ENCODE measurements around the gene LIN9.

Gene LIN9

DNA sequence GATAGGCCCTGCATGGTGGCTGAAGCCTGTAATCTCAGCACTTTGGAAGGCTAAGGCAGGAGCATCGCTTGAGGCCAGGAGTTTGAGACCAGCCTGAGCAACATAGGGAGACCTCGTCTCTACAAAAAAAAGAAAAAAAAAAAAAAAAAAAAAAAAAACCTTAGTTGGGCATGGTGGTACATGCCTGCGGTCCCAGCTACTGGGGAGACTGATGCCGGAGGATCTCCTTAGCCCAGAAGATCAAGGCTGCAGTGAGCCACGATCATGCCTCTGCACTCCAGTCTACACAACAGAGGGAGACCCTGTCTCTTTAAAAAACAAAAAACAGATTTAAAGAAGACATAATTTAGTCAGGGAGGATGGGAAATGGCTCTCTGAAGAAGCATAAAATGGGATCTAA is 3.8 kb downstream of the LIN9 start:
- DNase-seq (ENCODE audit: low read depth, low spot score), result no peak
- WGBS (ENCODE audit: insufficient coverage, insufficient read length), result no CpG with 5 or more reads among the region's 5 CpGs

DNA sequence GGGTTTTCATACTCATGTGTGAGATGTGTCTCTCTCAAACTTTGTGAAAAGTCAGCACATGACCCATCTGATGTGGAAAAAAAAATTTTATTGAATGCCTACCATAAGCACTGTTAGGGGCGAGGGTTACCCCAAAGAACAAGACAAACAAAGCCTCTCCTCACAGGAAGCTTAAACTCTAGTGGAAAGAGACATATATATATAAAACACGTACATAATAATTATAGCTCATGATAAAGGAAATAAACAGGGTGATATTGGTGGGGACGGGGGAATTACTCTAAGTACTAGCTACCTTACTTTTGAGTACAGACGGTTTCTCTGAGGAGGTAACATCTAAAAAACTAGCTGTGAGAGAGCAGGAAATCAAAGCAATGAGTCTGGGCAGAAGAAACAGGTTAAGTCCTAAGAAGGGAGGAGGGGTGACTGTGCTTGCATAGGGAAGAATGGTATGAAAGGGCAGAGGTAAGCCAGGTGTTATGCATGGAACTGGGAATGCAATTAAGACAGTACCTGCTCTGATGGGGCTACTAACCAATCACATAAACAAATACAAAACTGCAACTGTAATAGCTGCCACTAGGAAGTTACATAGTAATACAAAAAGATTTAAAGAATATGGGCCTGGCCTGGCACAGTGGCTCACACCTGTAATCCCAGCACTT is 4.5 kb downstream of the LIN9 start:
- Histone ChIP-seq H3K27me3 (ENCODE audit: control insufficient read depth, insufficient read depth, low read length) (no peaks in the 10 kb centered on the region), H3K9me3 (ENCODE audit: control insufficient read depth, insufficient read depth, low read length) (no peaks in the 10 kb centered on the region), H3K36me3 (ENCODE audit: control insufficient read depth, insufficient read depth, low read length) (no peaks in the 10 kb centered on the region), H3K27ac (ENCODE audit: low read length) (no peak overlapping the region), H3K4me1 (ENCODE audit: control insufficient read depth, insufficient read depth, low read length) (0 out of 2 replicates have a peak, but pooled peaks cover 2% of the 10 kb centered on the region), H3K4me3 (ENCODE audit: low read length) (no peak overlapping the region)
- no peak for DNase-seq (ENCODE audit: low read depth, low spot score)
- WGBS (ENCODE audit: insufficient coverage, insufficient read length), result no CpG with 5 or more reads among the region's 4 CpGs

More for the DNA sequence above, 3.8 kb downstream of the LIN9 start:
- Histone ChIP-seq H3K4me3 (ENCODE audit: low read length) (no peak overlapping the region), H3K27ac (ENCODE audit: low read length) (no peak overlapping the region), H3K36me3 (ENCODE audit: control insufficient read depth, insufficient read depth, low read length) (no peaks in the 10 kb centered on the region), H3K4me1 (ENCODE audit: control insufficient read depth, insufficient read depth, low read length) (0 out of 2 replicates have a peak, but pooled peaks cover 2% of the 10 kb centered on the region), H3K9me3 (ENCODE audit: control insufficient read depth, insufficient read depth, low read length) (no peaks in the 10 kb centered on the region), H3K27me3 (ENCODE audit: control insufficient read depth, insufficient read depth, low read length) (no peaks in the 10 kb centered on the region)

DNA sequence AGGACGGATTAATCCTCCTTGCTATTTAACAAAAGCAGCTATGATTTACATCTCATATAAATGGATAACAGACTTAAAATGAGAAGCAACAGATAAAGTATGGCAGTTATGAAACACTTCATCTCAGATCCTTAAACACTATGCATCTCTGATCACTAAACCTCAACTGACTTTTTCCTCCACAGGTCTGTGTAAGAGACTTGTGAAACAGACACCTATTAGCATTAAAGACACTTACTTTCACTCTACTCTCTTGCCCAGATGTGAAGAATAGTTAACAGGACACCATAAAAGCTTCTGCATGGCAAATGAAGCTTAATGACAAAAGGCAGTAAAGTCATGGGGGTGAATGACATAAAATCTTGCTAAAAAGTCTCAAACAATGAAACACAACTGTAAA is 6.2 kb downstream of the LIN9 start:
- Histone ChIP-seq H3K9me3 (ENCODE audit: control insufficient read depth, insufficient read depth, low read length) (no peaks in the 10 kb centered on the region), H3K36me3 (ENCODE audit: control insufficient read depth, insufficient read depth, low read length) (peaks cover 3% of the 10 kb centered on the region), H3K27ac (ENCODE audit: low read length) (no peak overlapping the region), H3K4me3 (ENCODE audit: low read length) (no peak overlapping the region), H3K27me3 (ENCODE audit: control insufficient read depth, insufficient read depth, low read length) (no peaks in the 10 kb centered on the region), H3K4me1 (ENCODE audit: control insufficient read depth, insufficient read depth, low read length) (0 out of 2 replicates have a peak, but pooled peaks cover 2% of the 10 kb centered on the region)
- no CpG with 5 or more reads among the region's 1 CpG for WGBS (ENCODE audit: insufficient coverage, insufficient read length)
- no peak for DNase-seq (ENCODE audit: low read depth, low spot score)

DNA sequence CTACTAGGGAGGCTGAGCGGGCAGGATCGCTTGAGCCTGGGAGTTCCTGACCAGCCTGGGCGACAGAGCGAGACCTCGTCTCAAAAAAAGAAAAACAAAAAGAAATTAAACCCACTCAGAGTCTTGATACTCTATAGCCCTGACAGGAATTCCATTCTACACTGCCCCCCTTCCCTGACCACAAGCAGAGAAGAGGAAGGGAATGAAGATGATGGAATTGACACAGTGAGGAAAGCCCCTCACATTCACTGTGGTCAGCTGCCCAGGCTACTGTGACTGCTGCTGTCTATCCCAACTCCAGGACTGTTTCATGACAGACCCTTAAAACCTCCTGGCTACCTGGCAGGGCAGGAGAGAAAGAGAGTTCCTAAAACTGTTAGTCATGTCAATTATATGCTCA is 12.1 kb downstream of the LIN9 start:
- H3K36me3 ChIP-seq (ENCODE audit: control insufficient read depth, insufficient read depth, low read length), result peaks cover 6% of the 10 kb centered on the region
- WGBS (ENCODE audit: insufficient coverage, insufficient read length), result no CpG with 5 or more reads among the region's 5 CpGs
- no peaks in the 10 kb centered on the region for H3K4me1 ChIP-seq (ENCODE audit: control insufficient read depth, insufficient read depth, low read length)
- DNase-seq (ENCODE audit: low read depth, low spot score), result no peak
- no peak overlapping the region for H3K4me3 ChIP-seq (ENCODE audit: low read length)
- H3K27ac ChIP-seq (ENCODE audit: low read length), result no peak overlapping the region
- H3K9me3 ChIP-seq (ENCODE audit: control insufficient read depth, insufficient read depth, low read length), result no peaks in the 10 kb centered on the region
- H3K27me3 ChIP-seq (ENCODE audit: control insufficient read depth, insufficient read depth, low read length), result no peaks in the 10 kb centered on the region

DNA sequence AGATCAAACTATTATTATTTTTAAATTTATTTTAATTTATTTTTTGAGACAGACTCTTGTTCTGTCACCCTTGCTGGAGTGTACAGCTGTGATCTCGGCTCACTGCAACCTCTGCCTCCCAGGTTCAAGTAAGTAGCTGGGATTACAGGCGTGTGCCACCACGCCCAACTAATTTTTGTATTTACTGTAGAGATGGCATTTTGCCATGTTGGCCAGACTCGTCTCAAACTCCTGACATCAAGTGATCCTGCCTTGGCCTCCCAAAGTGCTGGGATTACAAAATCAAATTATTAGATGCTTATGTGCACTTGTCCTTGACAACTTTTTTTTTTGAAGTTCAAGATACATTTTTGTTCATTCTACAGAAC is 15.4 kb downstream of the LIN9 start:
- Histone ChIP-seq H3K27ac (ENCODE audit: low read length) (no peak overlapping the region), H3K4me3 (ENCODE audit: low read length) (no peak overlapping the region), H3K4me1 (ENCODE audit: control insufficient read depth, insufficient read depth, low read length) (no peaks in the 10 kb centered on the region), H3K27me3 (ENCODE audit: control insufficient read depth, insufficient read depth, low read length) (no peaks in the 10 kb centered on the region), H3K9me3 (ENCODE audit: control insufficient read depth, insufficient read depth, low read length) (no peaks in the 10 kb centered on the region), H3K36me3 (ENCODE audit: control insufficient read depth, insufficient read depth, low read length) (peaks cover 4% of the 10 kb centered on the region)
- WGBS (ENCODE audit: insufficient coverage, insufficient read length), result no CpG with 5 or more reads among the region's 4 CpGs
- DNase-seq (ENCODE audit: low read depth, low spot score), result no peak

DNA sequence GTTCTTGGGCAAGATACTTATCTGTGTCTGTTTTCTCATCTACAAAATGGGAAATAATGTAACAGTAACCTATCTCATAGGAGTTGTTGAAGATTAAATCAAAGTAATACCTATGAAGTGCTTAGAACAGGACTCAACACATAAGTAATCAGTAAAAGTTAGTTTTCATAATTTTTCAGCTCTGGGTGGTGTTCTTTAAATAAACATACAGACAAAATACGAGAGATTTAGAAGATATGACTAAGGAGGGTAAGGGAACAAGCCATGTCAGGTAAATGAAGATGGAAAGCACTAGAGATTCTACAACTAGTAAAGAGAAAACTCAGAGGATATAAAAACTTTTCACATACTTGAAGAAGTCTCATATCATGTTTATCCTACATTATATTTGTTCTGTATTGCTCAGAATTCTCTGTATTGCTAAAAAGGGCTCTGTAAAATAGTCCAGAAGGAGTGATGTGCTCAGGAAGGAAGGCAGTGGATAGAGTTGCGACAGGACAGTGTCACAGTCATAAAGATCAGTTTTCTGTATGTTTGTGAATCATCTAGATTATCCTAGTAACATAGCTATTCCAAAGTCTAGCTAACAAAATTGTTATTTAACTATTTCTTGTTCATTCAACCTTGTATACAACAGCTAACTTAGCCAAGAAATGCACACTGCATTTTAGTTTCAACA is 16.0 kb downstream of the LIN9 start:
- Histone ChIP-seq H3K27me3 (ENCODE audit: control insufficient read depth, insufficient read depth, low read length) (no peaks in the 10 kb centered on the region), H3K36me3 (ENCODE audit: control insufficient read depth, insufficient read depth, low read length) (peaks cover 3% of the 10 kb centered on the region; the same call in 1 of the 2 replicates)
- no CpG with 5 or more reads among the region's 2 CpGs for WGBS (ENCODE audit: insufficient coverage, insufficient read length)

DNA sequence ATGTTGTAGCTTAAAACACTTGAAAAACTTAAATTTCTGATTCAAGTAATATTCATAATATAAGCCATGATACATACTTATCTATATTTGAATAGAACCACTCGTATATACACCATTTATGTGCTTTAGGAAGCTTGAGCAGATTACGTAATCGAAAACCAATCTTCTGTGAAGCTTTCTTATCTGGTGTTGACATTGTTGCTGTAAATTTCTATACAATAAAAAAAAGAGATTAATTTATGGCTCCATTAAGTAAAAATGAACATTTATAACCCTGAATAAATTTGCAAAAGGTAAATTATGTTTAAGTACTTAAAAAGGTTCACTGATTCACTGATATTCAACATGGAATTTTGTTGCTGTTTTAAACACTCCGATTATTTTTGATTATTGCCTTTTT is 21.4 kb downstream of the LIN9 start:
- DNase-seq (ENCODE audit: low read depth, low spot score), result no peak
- Histone ChIP-seq H3K4me1 (ENCODE audit: control insufficient read depth, insufficient read depth, low read length) (no peaks in the 10 kb centered on the region), H3K27me3 (ENCODE audit: control insufficient read depth, insufficient read depth, low read length) (no peaks in the 10 kb centered on the region), H3K4me3 (ENCODE audit: low read length) (no peak overlapping the region), H3K36me3 (ENCODE audit: control insufficient read depth, insufficient read depth, low read length) (0 out of 2 replicates have a peak, but pooled peaks cover 2% of the 10 kb centered on the region), H3K9me3 (ENCODE audit: control insufficient read depth, insufficient read depth, low read length) (no peaks in the 10 kb centered on the region), H3K27ac (ENCODE audit: low read length) (no peak overlapping the region)
- no CpG with 5 or more reads among the region's 4 CpGs for WGBS (ENCODE audit: insufficient coverage, insufficient read length)

More for the DNA sequence above, 16.0 kb downstream of the LIN9 start:
- DNase-seq (ENCODE audit: low read depth, low spot score), result no peak
- H3K4me1 ChIP-seq (ENCODE audit: control insufficient read depth, insufficient read depth, low read length), result no peaks in the 10 kb centered on the region
- no peaks in the 10 kb centered on the region for H3K9me3 ChIP-seq (ENCODE audit: control insufficient read depth, insufficient read depth, low read length)
- no peak overlapping the region for H3K4me3 ChIP-seq (ENCODE audit: low read length)
- no peak overlapping the region for H3K27ac ChIP-seq (ENCODE audit: low read length)

DNA sequence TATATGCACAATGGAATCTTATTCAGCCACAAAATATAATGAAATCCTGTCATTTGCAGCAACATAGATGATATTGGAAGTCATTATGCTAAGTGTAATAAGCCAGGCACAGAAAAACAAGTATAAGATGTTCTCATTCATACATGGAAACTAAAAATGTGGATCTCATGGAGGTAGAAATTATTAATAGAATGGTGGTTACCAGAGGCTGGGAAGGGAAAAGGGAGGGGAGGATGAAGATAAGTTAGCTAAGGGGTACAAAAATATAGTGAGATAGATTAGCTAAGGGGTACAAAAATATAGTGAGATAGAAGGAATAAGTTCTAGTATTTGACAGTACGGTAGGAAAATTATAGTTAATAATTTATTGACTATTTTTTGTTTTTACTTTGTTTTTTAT is 27.9 kb downstream of the LIN9 start:
- no peak overlapping the region for H3K27ac ChIP-seq (ENCODE audit: low read length)
- no peaks in the 10 kb centered on the region for H3K27me3 ChIP-seq (ENCODE audit: control insufficient read depth, insufficient read depth, low read length)
- DNase-seq (ENCODE audit: low read depth, low spot score), result no peak
- 100% methylated on average over 1 of the region's 1 CpG for WGBS (ENCODE audit: insufficient coverage, insufficient read length)
- H3K9me3 ChIP-seq (ENCODE audit: control insufficient read depth, insufficient read depth, low read length), result no peaks in the 10 kb centered on the region
- H3K4me3 ChIP-seq (ENCODE audit: low read length), result no peak overlapping the region
- H3K36me3 ChIP-seq (ENCODE audit: control insufficient read depth, insufficient read depth, low read length), result no peaks in the 10 kb centered on the region
- H3K4me1 ChIP-seq (ENCODE audit: control insufficient read depth, insufficient read depth, low read length), result no peaks in the 10 kb centered on the region

DNA sequence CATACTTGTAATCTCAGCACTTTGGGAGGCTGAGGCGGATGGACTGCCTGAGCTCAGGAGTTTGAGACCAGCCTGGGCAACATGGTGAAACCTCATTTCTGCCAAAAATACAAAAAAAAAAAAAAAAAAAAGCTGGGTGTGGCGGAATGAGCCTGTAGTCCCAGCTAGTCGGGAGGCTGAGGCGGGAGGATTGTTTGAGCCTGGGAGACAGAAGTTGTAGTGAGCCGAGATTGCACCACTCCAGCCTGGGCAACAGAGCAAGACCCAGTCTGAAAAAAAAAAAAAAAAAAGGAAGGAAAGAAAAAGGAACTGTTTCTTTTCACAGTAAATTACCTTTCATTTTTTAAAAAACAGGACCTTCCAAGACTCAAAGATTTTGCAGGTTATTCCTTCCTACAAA is 29.5 kb downstream of the LIN9 start:
- H3K4me3 ChIP-seq (ENCODE audit: low read length), result no peak overlapping the region
- no peaks in the 10 kb centered on the region for H3K36me3 ChIP-seq (ENCODE audit: control insufficient read depth, insufficient read depth, low read length)
- H3K4me1 ChIP-seq (ENCODE audit: control insufficient read depth, insufficient read depth, low read length), result no peaks in the 10 kb centered on the region
- H3K27ac ChIP-seq (ENCODE audit: low read length), result no peak overlapping the region
- no peak for DNase-seq (ENCODE audit: low read depth, low spot score)
- WGBS (ENCODE audit: insufficient coverage, insufficient read length), result no CpG with 5 or more reads among the region's 5 CpGs
- no peaks in the 10 kb centered on the region for H3K27me3 ChIP-seq (ENCODE audit: control insufficient read depth, insufficient read depth, low read length)
- H3K9me3 ChIP-seq (ENCODE audit: control insufficient read depth, insufficient read depth, low read length), result no peaks in the 10 kb centered on the region

DNA sequence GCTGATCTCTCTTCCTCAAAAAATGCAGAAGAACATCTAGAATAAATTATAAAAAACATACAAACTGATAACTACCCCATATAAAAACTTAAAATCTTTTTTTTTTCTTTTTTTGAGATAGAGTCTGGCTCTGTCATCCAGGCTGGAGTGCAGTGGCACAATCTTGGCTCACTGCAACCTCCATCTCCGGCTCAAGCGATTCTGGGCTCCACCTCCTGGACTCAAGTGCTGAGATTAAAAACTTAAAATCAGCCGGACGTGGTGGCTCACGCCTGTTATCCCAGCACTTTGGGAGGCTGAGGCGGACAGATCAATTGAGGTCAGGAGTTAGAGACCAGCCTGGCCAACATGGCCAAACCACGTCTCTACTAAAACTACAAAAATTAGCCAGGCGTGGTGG is 31.1 kb downstream of the LIN9 start:
- H3K9me3 ChIP-seq (ENCODE audit: control insufficient read depth, insufficient read depth, low read length), result no peaks in the 10 kb centered on the region
- no peak overlapping the region for H3K4me3 ChIP-seq (ENCODE audit: low read length)
- WGBS (ENCODE audit: insufficient coverage, insufficient read length), result no CpG with 5 or more reads among the region's 8 CpGs
- DNase-seq (ENCODE audit: low read depth, low spot score), result no peak
- H3K4me1 ChIP-seq (ENCODE audit: control insufficient read depth, insufficient read depth, low read length), result no peaks in the 10 kb centered on the region
- no peak overlapping the region for H3K27ac ChIP-seq (ENCODE audit: low read length)
- no peaks in the 10 kb centered on the region for H3K36me3 ChIP-seq (ENCODE audit: control insufficient read depth, insufficient read depth, low read length)
- no peaks in the 10 kb centered on the region for H3K27me3 ChIP-seq (ENCODE audit: control insufficient read depth, insufficient read depth, low read length)

DNA sequence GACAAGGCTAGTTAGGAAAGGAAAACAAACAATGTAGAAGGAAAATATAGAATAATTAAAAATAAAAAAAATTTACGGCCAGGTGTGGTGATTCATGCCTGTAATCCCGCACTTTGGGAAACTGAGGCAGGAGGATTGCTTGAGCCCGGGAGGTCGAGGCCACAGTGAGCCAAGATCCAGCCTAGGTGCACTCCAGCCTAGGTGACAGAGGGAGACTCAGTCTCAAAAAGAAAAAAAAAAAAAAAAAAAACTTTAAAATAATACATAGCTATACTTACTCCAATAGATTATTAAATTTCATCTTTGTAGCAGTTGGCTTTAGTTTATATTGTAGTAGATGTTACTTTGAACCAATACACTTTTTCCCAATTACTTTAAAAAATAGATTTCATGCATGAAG is 32.0 kb downstream of the LIN9 start:
- Histone ChIP-seq H3K27ac (ENCODE audit: low read length) (no peak overlapping the region), H3K4me3 (ENCODE audit: low read length) (no peak overlapping the region), H3K4me1 (ENCODE audit: control insufficient read depth, insufficient read depth, low read length) (no peaks in the 10 kb centered on the region), H3K36me3 (ENCODE audit: control insufficient read depth, insufficient read depth, low read length) (no peaks in the 10 kb centered on the region), H3K27me3 (ENCODE audit: control insufficient read depth, insufficient read depth, low read length) (no peaks in the 10 kb centered on the region), H3K9me3 (ENCODE audit: control insufficient read depth, insufficient read depth, low read length) (no peaks in the 10 kb centered on the region)
- no CpG with 5 or more reads among the region's 4 CpGs for WGBS (ENCODE audit: insufficient coverage, insufficient read length)
- no peak for DNase-seq (ENCODE audit: low read depth, low spot score)
